SKM-1 treated with dmso at 0.1 percent for 144 hours (cell line): ENCODE measurements around the gene INPP5F.
A peak's percentile ranks its signal among the peaks of the same experiment; 100 is the strongest.
"Not testable (repeated sequence)": the region's sequence is repeated elsewhere in the genome, so short reads cannot be mapped to it uniquely, and the experiment has no call there.

Experiments
- DNase-seq: peaks from one replicate; lab custom pipeline; 2025; ENCODE audit not compliant: unreplicated experiment; lab: John Stamatoyannopoulos, UW

The INPP5F gene

GRCh38 chr10:119772334-119772733 lies 46.5 kb downstream of the INPP5F start:
- no peak for DNase-seq

- not testable (repeated sequence) for DNase-seq
These were observed 47.2 kb downstream of the INPP5F start for GRCh38 chr10:119773041-119773440.

GRCh38 chr10:119775529-119775928 lies 49.7 kb downstream of the INPP5F start:
- DNase-seq, result no peak

- DNase-seq, result no peak
These were observed 50.7 kb downstream of the INPP5F start for GRCh38 chr10:119776536-119776935.

GRCh38 chr10:119777686-119778085 lies 51.8 kb downstream of the INPP5F start:
- no peak for DNase-seq

- DNase-seq, result no peak
These were observed 53.1 kb downstream of the INPP5F start for GRCh38 chr10:119778776-119779445.

- no peak for DNase-seq
These were observed 55.1 kb downstream of the INPP5F start for GRCh38 chr10:119780879-119781480.

GRCh38 chr10:119781498-119781897 lies 55.6 kb downstream of the INPP5F start:
- no peak for DNase-seq

- DNase-seq, result no peak
These were observed 57.3 kb downstream of the INPP5F start for GRCh38 chr10:119782981-119783664.

- DNase-seq, result no peak
These were observed 57.8 kb downstream of the INPP5F start for GRCh38 chr10:119783665-119784027.

GRCh38 chr10:119784340-119785067 lies 58.7 kb downstream of the INPP5F start:
- peak; percentile 88 for DNase-seq

- peak; percentile 90 for DNase-seq
These were observed 60.4 kb downstream of the INPP5F start for GRCh38 chr10:119786117-119786769.

- DNase-seq, result not testable (repeated sequence)
These were observed 69.3 kb downstream of the INPP5F start for GRCh38 chr10:119795101-119795500.

- no peak for DNase-seq
These were observed 70.2 kb downstream of the INPP5F start for GRCh38 chr10:119796039-119796438.

- no peak for DNase-seq
These were observed 75.3 kb downstream of the INPP5F start for GRCh38 chr10:119801176-119801575.

GRCh38 chr10:119801998-119802538 lies 76.2 kb downstream of the INPP5F start:
- DNase-seq, result no peak

GRCh38 chr10:119803264-119803663 lies 77.4 kb downstream of the INPP5F start:
- no peak for DNase-seq

GRCh38 chr10:119805702-119806230 lies 79.9 kb downstream of the INPP5F start:
- no peak for DNase-seq

GRCh38 chr10:119806334-119807130 lies 80.7 kb downstream of the INPP5F start:
- DNase-seq, result no peak
